ENCODE data around the gene KIN.
"Not testable (repeated sequence)": the region's sequence is repeated elsewhere in the genome, so short reads cannot be mapped to it uniquely, and the experiment has no call there.

The KIN gene, protein sequence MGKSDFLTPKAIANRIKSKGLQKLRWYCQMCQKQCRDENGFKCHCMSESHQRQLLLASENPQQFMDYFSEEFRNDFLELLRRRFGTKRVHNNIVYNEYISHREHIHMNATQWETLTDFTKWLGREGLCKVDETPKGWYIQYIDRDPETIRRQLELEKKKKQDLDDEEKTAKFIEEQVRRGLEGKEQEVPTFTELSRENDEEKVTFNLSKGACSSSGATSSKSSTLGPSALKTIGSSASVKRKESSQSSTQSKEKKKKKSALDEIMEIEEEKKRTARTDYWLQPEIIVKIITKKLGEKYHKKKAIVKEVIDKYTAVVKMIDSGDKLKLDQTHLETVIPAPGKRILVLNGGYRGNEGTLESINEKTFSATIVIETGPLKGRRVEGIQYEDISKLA

DNA sequence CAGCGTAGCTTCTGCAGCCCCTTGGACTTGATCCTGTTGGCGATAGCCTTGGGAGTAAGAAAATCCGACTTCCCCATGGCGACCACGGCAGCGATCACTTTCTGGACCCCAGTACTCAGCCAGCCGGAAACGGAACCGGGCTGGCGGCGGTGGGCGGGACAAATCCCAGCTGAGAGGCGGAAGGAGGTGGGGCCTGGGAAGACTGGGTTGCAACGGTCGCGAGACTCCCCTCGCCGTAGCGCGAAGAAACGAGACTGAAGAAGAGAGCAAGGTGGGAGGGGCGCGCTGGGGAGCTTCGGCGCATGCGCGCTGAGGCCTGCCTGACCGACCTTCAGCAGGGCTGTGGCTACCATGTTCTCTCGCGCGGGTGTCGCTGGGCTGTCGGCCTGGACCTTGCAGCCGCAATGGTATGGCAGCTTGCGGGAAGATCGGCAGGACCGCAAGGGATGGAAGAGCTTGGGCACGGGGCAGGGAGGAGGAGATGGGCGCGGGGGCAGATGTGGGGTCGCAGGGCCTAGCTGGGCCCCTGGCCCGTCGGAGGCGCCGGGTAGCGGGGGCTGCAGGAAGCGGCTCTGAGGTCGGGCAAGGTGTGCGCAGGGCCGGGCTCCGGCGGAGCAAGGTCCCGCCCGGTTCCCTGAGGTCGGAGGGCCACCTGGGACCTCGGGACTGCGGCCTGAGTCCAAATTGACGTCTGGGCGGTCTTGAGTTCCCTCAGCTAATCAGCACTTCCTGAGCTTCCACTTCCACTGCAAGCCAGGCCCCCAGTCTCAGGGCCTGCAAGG, at the start of gene KIN, which contains the start of gene ATP5F1C:
TSS of gene KIN (minus strand) at position 137 of the 782 bp plus-strand sequence. CDS start at position 77, 60 bp downstream.
TSS of gene ATP5F1C (plus strand) at position 321 of the 782 bp plus-strand sequence. CDS start at position 352, 31 bp downstream.
- peak; percentile 97 for DNase-seq (ENCODE audit: low spot score)

DNA sequence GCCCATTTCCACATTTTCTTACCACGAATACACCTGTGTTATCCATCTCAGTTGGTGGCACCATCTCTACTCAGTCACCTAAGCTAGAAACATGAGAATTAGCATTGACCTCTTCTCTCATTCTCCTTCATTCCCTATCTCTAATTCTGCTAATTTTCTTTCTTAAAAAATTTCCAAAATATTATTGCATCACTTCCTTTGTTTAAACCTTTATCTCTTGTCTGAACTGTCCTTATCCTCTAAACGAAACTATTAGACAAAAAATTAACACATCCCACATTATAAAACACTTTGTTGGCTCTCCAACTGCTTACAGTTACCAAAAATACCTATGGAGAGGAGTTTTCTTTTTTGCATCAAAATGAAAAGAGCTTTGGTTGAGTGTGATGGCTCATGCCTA, 48.8 kb upstream of the KIN start:
- DNase-seq (ENCODE audit: low spot score): no peak

DNA sequence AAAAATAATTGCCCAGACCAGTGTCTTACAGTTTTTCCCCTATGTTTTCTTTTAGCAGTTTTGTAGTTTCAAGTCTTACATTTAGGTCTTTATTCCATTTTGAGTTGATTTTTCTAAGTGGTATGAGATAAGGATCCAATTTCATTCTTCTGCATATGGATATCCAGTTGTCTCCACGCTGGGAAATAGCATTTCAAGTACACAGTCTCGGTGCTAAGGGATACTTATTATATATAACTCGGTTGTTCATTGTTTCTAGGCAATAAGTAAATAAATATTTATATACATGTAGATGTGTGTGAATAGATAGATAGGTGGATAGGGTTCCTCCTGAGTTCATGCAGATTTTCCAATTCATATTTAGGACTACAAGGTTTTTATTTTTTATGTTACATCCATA, 46.5 kb upstream of the KIN start:
- DNase-seq (ENCODE audit: low spot score): no peak

DNA sequence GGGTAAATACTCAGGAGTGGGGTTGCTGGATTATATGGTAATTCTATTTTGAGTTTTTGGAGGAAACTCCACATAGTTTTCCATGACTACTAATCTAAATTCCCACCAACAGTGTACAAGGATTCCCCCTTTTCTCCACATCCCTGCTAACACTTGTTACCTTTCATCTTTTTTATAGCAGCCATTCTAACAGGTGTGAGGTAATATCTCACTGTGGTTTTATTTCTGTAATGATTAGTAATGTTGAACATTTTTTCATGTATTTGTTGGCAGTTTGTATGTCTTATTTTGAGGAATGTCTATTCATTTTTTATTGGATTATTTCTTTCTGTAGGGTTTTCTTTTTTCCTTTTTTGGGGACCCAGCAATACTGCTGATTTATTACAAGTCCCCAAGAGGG, 45.4 kb upstream of the KIN start:
- no peak for DNase-seq (ENCODE audit: low spot score)

DNA sequence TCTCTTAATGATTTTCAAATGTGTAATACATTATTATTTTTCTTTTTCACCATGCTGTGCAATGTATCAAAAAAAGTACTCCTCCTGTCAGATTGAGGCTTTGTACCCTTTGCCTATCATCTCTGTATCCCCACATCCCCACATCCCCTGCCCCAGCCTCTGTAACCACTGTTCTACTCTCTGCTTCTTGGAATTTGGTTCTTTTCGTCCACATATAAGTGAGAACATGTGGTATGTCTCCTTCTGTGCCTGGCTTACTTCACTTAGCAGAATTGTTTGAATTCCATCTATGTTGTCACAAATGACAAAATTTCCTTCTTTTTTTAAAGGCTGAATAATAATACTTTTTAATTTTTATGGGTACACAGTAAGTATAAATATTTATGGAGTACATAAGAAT, 44.3 kb upstream of the KIN start:
- DNase-seq (ENCODE audit: low spot score): no peak

DNA sequence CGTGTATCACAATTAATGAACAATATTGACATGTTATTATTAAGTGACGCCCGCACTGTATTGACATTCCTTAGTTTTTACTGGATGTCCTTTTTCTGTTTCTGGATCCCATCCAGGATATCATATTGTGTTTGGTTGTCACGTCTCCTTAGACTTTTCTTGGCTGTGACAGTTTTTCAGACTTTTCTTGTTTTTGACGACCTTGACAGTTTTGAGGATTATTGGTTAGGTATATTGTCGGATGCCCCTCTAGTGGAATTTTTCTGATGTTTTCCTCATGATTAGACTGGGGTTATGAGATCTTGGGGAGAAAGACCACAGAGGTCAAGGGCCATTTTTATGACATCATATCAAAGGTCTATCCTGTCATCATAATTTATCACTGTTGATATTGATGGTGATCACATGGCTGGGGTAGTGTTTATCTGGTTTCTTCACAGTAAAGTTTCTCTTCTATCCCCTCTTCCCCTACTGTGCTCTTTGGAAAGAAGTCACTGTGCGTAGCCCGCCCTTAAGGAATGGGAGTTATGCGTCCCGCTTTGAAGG, 41.6 kb upstream of the KIN start:
- no peak for DNase-seq (ENCODE audit: low spot score)

DNA sequence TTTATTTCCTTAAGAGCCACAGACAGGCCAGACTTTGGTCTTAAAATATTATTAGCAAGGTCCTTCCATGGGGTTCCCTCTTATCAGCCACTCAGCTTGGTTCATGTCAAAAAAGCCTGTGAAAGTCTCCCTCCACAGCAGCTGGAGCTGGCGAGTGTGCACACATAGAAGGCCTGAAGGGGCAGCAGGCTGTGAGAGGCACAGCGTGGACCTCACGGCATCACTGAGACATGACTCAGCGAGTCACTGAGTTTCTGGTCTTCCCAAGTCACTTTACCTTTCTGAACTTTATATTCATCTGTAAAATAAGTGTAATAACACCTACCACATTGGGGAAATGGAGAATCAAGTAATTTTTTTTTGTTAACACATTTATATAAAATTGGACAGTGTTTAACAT, 39.2 kb upstream of the KIN start:
- DNase-seq (ENCODE audit: low spot score): peak; percentile 63

DNA sequence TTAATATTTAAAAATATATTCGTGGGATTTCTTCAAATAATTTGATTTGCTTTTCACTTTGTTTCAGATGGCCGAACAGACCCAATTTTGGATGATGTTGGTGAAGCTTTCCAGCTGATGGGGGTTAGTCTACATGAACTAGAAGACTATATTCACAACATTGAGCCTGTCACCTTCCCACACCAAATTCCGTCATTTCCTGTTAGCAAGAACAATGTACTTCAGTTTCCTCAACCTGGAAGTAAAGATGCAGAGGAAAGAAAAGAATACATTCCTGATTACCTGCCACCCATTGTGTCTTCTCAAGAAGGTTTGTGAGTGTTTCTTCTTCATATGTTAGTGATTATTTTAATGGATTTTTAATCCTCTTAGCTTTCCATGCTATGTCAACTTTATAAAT, 36.5 kb upstream of the KIN start:
- DNase-seq (ENCODE audit: low spot score): no peak

DNA sequence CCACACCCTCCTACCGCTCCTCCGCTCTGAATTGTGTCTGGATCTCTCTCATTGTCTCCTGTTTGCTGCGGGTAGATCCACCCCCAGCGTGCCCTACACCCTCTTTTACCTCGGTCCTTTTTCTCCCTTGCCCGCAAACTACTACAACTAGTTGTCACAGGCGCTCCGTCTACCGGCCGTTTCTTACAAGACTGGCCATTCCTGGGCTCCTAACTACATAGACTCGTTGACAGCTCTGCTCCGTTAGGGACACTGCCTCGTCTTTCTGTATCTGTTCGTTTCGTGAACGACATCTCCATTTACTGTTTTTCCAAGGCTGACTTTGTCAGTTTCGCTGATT, 31.3 kb upstream of the KIN start:
- DNase-seq (ENCODE audit: low spot score): peak; percentile 53

DNA sequence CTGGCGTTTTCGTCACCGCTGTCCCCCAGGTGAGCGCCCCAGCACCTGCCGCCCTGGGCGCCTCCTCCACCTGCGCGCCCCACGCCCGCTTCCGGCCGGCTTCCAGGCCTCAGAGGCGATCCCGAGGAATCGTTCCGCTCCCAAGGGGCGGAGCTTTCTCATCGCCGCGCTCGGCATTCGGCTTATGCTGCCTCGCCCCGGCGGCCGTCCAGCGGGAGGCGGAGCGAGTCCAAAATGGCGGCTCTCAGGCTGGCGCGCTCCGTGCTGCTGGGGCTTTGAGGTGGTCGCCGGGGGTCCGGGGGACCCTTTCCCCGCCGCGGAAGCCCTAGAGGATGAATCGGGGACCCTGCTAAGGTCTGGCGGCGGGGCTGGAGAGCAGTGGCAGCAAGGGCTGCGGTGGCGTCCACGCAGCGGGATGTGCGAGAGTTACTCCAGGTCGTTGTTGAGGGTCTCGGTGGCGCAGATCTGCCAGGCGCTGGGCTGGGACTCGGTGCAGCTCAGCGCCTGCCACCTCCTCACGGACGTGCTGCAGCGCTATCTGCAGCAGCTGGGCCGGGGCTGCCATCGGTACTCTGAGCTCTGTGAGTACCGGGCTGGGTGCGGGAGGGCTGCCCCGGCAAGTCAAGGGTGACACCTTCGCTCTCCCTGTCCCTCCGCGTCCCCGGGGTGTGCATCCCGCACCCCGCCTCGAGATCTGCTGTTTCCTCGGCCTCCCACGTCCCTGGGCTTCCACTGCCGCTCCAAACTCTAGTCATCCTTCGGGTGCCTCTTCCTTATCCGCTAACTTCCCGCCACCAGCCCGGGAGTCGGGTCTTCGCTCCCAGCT, 30.7 kb upstream of the KIN start, which contains the start of gene TAF3:
TSS of gene TAF3 (plus strand) at position 211 of the 826 bp plus-strand sequence. CDS start at position 416, 205 bp downstream.
- peak; percentile 90 for DNase-seq (ENCODE audit: low spot score)

DNA sequence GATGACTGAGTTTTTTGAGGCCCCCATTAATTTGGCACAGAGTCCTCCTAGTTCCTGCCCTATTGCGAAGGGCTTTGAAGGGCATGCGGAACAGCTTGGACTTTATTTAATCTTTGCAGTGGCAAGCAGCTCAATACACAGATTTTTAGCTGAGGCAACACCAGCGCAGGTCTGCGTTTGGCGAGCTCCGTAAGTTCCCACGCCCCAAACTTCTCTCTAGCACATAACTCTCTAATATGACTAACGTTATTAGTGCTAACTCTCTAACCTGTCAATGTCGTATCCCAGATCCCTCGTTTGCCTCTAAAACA, 30.1 kb upstream of the KIN start:
- no peak for DNase-seq (ENCODE audit: low spot score)

DNA sequence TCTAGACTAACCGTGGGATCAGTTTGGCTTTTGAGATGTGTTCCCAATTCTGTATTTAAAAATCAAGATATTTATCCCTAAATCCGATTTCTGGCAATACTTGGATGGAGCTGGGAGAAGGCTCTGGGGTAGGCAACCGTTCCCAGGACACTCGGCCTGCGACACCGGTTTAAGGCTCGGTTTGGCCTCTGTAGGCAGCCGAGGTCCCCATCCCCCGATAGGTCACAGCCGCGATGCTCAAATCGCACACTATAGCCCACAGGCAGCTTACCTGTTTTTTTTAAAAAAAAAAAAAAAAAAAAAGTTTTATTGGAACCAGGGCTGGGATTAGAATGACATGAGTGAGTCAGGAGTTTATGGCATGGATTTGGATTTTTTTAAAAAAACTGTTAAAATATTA, 29.8 kb upstream of the KIN start:
- DNase-seq (ENCODE audit: low spot score): no peak

DNA sequence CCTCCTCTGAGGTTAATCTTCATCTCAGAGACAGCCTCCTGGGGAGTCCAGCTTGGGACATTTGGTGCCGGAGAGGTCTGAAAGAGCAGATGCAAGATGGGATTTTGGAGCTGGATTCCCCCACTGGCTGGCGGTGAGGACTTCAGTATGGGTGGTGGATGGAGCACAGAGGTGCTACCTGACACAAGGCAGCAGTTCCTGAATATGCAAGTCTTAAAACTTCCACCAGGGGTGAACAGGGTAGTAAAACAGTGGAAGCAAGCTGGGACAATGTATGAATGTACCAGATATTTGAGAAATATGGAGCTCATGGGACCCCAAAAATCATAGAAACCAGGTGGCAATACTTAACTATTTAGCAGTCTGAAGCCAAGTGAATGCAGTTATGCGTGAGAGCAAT, 25.7 kb upstream of the KIN start:
- no peak for DNase-seq (ENCODE audit: low spot score)

DNA sequence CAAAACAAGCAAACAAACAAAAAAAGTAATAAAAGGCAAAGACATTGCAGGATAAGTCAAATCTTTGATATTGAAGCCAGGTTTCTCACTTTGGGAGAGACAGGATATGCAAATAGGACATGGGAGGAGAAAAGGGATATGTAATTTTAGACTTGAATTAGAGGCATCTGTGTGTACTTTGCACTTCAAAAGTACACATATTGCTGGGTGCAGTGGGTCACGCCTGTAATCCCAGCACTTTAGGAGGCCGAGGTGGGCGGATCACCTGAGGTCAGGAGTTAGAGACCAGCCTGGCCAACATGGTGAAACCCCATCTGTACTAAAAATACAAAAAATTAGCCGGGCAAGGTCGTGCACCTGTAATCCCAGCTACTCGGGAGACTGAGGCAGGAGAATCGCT, 23.9 kb upstream of the KIN start:
- not testable (repeated sequence) for DNase-seq (ENCODE audit: low spot score)

DNA sequence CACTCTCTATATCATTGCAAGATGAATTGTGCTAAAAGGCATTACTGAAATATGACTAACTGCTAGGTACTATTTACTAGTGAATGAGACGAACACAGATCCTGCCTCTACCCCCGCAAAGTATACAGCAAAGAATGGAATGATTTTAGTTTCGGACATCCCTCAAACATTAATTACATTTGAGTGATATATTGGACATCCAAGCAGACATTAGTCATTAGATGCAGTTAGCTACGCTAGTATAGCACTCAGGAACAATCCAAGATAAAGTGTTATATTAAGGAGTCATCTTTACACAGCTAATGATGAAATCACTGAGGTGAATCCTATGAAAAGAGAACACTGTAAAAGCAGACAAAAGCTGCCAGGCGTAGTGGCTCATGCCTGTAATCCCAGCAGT, 23.2 kb upstream of the KIN start:
- no peak for DNase-seq (ENCODE audit: low spot score)

DNA sequence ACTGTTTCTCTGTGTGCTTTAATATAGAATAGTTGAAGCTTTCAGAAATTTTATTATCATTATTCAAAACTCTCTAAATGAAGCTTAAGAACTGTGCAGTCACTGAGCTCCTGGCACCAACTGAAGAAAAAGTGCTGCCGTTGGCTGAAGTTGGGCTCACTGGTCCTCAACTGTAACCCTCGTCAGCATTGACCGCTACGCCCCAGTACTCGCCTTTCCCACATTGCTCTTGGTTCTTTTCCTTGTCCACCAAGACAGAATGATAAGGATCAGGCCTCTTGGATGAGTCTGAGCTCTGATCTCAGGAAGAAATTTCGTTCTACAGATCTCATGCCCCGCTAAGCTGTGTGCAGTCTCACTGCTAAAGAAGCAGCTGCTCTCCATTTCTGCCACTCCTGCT, 22.6 kb upstream of the KIN start:
- no peak for DNase-seq (ENCODE audit: low spot score)

DNA sequence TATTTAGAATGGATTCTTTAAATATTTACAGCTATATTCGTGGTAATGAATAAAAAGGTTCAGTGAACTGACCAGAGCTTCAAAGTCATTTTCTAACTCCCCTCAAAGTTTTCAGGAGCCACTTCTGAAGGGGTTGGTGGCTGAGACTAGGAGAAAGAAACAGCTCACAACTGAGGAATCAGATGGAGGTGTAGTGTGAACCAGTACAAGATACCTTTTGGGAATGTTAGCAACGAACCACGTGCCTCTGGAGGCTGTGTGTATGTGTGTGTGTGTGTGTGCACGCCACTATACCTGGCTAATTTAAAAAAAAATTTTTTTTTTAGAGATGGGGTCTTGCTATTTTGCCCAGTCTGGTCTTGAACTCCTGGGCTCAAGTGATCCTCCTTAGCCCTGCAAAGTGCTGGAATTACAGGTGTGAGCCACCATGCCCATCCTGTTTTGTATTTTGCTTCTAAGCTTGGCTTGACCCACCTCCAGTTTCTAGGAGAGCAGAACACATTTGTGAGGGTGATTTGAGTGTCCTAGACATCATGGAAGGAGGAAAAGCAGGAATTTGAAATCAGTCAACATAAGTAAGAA, 21.0 kb upstream of the KIN start:
- no peak for DNase-seq (ENCODE audit: low spot score)

DNA sequence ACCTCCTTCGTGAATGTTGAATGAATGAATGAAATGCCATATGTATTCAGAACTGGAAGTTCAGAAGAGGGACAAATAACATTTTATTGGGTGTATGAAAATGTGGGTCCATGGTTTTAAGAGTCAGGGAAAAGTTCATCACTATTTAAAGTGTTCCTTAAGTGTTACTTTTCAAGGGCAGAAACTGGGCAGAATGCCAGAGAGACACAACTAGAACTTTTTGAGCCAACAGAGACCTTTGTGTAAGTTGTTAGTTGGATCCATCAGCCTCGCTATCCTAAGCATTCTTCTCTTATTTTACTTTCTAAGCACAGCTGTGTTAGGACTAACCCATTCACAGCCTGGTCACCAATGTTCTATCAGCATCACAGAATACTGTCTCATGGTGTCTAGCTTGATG, 16.9 kb upstream of the KIN start:
- no peak for DNase-seq (ENCODE audit: low spot score)

DNA sequence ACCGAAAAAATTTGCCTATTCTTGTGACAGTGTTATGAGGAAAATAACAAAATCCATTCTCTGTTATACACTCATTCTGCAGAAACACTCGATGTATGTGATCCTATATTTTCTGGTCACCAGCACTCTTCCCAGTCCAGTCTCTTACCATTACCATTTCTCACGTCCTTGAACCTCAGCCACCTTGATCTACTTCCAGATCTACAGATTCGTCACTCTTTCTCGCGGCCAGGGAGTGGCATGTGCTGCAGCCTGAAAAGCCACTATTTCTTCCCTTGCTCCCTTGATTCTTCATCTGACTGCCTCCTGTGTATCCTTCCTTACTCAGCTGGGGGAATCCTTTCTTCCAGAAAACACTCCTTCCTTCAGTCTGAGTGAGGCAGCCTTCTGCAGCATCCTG, 16.4 kb upstream of the KIN start:
- no peak for DNase-seq (ENCODE audit: low spot score)

DNA sequence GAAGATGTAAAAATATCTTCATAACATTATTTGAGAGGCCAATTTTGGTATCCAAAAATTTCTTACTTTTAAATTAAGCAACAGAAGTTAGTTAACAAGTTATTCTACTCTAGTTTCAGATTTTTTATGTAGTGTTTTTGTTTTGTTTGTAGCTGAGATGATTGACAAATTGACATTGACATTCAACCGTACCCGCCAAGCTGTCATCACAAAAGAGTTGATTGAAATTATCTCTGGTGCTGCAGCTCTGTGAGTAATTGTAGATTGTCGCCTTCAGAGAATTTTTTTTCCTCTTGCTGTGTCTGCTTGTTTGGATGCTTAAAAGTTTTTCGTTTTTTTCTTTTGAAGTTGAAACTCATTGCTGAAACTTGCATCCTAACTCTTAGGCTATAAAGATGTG, 14.8 kb upstream of the KIN start:
- no peak for DNase-seq (ENCODE audit: low spot score)

DNA sequence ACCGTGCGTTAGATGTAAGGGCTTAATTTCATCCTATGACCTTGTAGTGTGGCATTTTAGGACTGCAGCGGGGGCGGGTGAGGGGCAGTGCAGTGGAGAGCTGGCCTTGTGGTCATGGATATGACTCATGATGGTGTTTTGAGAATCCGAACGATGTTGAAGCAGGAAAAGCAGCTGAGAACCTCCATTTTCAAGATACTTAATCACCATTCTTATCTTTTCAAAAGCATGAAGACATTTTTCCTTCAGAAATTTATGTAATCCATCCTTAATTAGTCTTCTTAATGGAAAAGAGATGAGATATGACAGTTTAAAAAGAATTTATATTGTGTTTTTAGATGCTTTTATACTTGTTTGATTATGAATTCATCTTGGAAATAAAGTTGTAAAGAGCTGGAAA, 9.8 kb upstream of the KIN start:
- DNase-seq (ENCODE audit: low spot score): peak; percentile 76

DNA sequence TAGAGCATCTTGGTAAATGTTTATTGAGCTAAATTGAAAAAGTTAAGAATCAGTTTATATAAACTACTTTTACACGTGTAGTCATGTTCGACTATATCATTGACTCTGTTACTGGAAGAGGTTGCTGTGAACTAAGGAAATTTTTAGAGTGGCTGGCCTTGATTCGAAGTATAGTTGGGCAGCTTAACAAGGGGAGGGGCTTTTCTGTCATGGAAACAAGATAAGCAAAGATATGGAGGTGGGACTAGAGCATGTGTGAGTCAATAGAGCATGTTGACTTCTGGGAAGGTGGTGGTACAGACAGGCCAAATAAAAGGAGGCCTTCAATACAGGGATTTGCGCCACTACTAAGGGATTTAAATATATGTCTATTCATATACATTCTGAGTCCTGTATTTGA, 7.8 kb upstream of the KIN start:
- no peak for DNase-seq (ENCODE audit: low spot score)

All from kidney tubule cell (primary cell).